ENCODE measurements around the gene TMEM91. TPM values are rescaled to one million over a fixed set of nuclear protein-coding genes. Genes with fewer than 3 reads are reported as not detected.
A peak's percentile ranks its signal among the peaks of the same experiment; 100 is the strongest.

The TMEM91 gene
- total and polyA plus RNA-seq, 2 of the 13 experiments (the other 11 are each of a cell fraction or from before 2014, with no cell fraction given), result 6.3 to 10.3 TPM

GRCh38 chr19:41352609-41353465, 23.5 kb upstream of the TMEM91 start (continued):
- TF ChIP-seq ATF4 (CRISPR knock-in tag; IDR thresholded peaks at IDR 0.05) (no peak; a peak in 1 of 4 replicates), ZNF17 (CRISPR knock-in tag; IDR thresholded peaks at IDR 0.05) (no peak), DPF2 (CRISPR knock-in tag; IDR thresholded peaks at IDR 0.05; ENCODE audit: borderline replicate concordance, low read depth) (no peak), ZNF580 (CRISPR knock-in tag; IDR thresholded peaks at IDR 0.05; ENCODE audit: borderline replicate concordance, low read depth) (0 out of 2 replicates have a peak, but pooled peaks have one; percentile 55), ATM (IDR thresholded peaks at IDR 0.05; ENCODE audit: borderline replicate concordance) (no peak), CBX2 (IDR thresholded peaks at IDR 0.05; ENCODE audit: low read depth, low read length) (no peak), CBX2 (CRISPR knock-in tag; IDR thresholded peaks at IDR 0.05; ENCODE audit: low read depth) (no peak), ZBTB14 (CRISPR knock-in tag; IDR thresholded peaks at IDR 0.05) (no peak), HNF4G (IDR thresholded peaks at IDR 0.05; ENCODE audit: borderline replicate concordance, low read depth, low read length) (no peak), HNF4G (CRISPR knock-in tag; IDR thresholded peaks at IDR 0.05; ENCODE audit: borderline replicate concordance, low read depth) (no peak), FOXP4 (CRISPR knock-in tag; IDR thresholded peaks at IDR 0.05) (no peak), CENPBD1 (CRISPR knock-in tag; IDR thresholded peaks at IDR 0.05; ENCODE audit: borderline replicate concordance, low read depth) (no peak), MEIS1 (CRISPR knock-in tag; IDR thresholded peaks at IDR 0.05; ENCODE audit: borderline replicate concordance) (no peak), NR2C2 (CRISPR knock-in tag; IDR thresholded peaks at IDR 0.05; ENCODE audit: borderline replicate concordance) (no peak), ZNF253 (CRISPR knock-in tag; IDR thresholded peaks at IDR 0.05; ENCODE audit: borderline replicate concordance) (no peak), ATF6 (CRISPR knock-in tag; conservative IDR thresholded peaks at IDR 0.05) (no peak), POGZ (CRISPR knock-in tag; IDR thresholded peaks at IDR 0.05) (no peak), KAT2B (IDR thresholded peaks at IDR 0.05; ENCODE audit: borderline replicate concordance, low read depth, low read length) (no peak), RARG (CRISPR knock-in tag; IDR thresholded peaks at IDR 0.05; ENCODE audit: low read depth) (no peak), ZNF24 (IDR thresholded peaks at IDR 0.05) (no peak), ZNF629 (CRISPR knock-in tag; conservative IDR thresholded peaks at IDR 0.05) (0 out of 2 replicates have a peak, but pooled peaks have one; percentile 7), DNMT3B (CRISPR knock-in tag; conservative IDR thresholded peaks at IDR 0.05) (no peak), ZNF138 (CRISPR knock-in tag; IDR thresholded peaks at IDR 0.05; ENCODE audit: low read depth) (no peak)

All from HepG2 (cell line).